HG02642 (cell line): ENCODE results near the gene OR13C5.
"Not testable (repeated sequence)": the region's sequence is repeated elsewhere in the genome, so short reads cannot be mapped to it uniquely, and the experiment has no call there.

Experiments used
- ATAC-seq: cut with Tn5 transposase; IDR thresholded peaks from one replicate; pipeline ENCODE4 v1.9.1; 2021; ENCODE audit warnings: mild to moderate bottlenecking; ENCODE audit not compliant: unreplicated experiment, poor library complexity

The OR13C5 gene, protein sequence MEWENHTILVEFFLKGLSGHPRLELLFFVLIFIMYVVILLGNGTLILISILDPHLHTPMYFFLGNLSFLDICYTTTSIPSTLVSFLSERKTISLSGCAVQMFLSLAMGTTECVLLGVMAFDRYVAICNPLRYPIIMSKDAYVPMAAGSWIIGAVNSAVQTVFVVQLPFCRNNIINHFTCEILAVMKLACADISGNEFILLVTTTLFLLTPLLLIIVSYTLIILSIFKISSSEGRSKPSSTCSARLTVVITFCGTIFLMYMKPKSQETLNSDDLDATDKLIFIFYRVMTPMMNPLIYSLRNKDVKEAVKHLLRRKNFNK

GRCh38 chr9:104599313-104599712, at the start of gene OR13C5:
Gene OR13C5, minus strand, starts transcription at chr9:104599413. Its CDS starts 0 bp downstream, at chr9:104599413.
- ATAC-seq: not testable (repeated sequence)

DNA sequence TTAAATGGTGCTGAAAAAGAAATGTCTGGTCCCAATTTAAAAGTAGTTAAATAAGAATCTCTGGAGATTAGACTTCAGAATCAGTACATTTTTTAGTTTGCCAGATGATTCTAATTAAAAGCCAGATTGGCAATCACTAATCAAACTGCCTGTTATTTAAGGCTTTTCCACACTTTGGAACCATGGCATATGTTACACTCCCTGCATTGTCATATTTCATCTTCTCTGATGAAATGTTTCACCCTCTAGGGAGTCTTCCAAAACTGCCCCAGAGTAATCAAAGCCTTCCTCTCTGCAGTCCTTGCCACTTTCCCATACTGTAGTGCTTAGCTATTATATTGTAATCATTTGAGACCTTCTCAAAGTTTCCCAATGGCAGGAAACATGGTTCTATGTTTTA, 36.2 kb upstream of the OR13C5 start:
- ATAC-seq: no peak

GRCh38 chr9:104633976-104634520, 34.8 kb upstream of the OR13C5 start:
- ATAC-seq: no peak

GRCh38 chr9:104625964-104626363, 26.8 kb upstream of the OR13C5 start:
- ATAC-seq: not testable (repeated sequence)

- no peak for ATAC-seq
These were observed 18.9 kb upstream of the OR13C5 start, which contains the start of gene OR13C9 for GRCh38 chr9:104618104-104618503. Gene OR13C9, minus strand, starts transcription at chr9:104618204. Its CDS starts 0 bp downstream, at chr9:104618204.

DNA sequence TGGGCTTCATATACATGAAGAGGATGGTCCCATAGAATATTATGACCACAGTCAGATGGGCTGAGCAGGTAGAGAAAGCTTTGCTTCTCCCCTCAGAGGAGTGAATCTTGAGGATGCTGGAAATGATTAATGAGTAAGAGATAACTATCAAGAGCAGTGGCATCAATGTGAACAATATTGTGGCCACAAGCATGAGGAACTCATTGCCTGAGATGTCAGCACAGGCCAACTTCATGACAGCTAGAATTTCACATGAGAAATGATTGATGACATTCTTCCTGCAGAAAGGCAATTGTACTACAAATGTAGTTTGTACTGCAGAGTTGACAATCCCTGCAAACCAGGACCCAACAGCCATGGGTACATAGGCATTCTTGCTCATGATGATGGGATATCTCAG, 18.2 kb upstream of the OR13C5 start:
- no peak for ATAC-seq

DNA sequence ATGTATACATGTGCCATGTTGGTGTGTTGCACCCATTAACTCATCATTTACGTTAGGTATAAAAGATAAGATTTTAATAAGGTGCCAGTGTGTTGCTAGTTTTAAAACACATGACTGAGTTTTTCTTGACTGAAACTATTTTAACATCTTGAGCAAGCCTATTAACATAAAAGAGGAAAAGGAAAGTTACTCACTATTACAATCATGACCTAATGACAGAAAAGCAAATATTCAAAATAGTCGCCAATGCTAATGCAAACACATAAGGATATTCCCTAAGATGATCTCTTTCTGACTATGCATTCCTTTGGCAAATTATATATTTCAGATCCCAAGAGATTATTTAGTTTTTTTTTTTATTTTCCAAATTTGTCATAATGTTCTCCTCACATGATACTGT, 12.0 kb upstream of the OR13C5 start:
- ATAC-seq: no peak

GRCh38 chr9:104608336-104608735, 9.1 kb upstream of the OR13C5 start:
- no peak for ATAC-seq

DNA sequence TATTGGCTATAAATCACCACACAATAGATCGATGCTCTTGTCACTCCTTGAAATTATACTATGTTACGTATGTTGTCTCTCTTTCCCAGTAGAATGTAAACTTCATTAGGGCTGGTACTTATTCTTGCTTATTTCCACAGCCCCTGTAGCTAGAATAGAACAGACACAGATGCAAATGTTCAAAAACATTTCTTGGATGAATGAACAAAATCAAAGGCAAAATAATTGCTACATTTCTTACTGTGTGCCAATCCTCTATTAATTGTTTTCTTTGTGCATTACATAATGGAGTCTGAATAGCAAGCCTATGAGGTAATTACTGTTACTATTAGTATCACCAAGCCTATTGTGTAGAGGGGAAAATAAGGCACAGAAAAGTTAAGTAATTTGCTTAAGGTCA, 6.9 kb upstream of the OR13C5 start:
- ATAC-seq: no peak

DNA sequence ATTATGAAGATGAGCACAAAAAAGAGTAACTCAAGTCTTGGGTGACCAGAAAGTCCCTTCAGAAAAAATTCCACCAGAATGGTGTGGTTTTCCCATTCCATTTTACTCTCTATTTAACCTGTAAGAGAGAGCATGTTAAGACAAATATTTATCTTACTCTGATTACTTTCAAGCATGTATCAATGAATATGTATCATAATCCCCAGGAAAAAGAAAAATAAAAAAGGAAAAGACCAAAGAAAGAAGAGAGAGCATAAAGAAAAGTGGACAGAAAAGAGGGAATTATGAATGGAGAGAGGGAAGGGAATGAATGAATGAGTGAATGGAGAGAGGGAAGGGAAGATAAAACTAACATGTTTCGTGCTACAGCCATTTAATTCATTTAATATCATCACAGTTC, 6.3 kb upstream of the OR13C5 start, which contains the start of gene OR13C2:
OR13C2 (minus strand) TSS at position 101 of the 400 bp plus-strand sequence; CDS start at position 101, 0 bp downstream.
- not testable (repeated sequence) for ATAC-seq

DNA sequence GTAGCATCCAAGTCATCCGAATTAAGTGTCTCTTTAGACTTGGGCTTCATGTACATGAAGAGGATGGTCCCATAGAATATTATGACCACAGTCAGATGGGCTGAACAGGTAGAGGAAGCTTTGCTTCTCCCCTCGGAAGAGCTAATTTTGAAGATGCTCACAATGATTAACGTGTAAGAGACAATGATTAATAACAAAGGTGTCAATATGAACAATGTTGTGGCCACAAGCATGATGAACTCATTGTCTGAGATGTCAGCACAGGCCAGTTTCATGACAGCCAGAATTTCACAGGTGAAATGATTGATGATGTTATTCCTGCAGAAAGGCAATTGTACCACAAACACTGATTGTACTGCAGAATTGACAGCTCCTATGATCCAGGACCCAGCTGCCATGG, 5.6 kb upstream of the OR13C5 start:
- no peak for ATAC-seq

- ATAC-seq: not testable (repeated sequence)
These were observed 464 bp downstream of the OR13C5 start for GRCh38 chr9:104598749-104599148.

- ATAC-seq: no peak
These were observed 9.6 kb downstream of the OR13C5 start for GRCh38 chr9:104589626-104590025.

DNA sequence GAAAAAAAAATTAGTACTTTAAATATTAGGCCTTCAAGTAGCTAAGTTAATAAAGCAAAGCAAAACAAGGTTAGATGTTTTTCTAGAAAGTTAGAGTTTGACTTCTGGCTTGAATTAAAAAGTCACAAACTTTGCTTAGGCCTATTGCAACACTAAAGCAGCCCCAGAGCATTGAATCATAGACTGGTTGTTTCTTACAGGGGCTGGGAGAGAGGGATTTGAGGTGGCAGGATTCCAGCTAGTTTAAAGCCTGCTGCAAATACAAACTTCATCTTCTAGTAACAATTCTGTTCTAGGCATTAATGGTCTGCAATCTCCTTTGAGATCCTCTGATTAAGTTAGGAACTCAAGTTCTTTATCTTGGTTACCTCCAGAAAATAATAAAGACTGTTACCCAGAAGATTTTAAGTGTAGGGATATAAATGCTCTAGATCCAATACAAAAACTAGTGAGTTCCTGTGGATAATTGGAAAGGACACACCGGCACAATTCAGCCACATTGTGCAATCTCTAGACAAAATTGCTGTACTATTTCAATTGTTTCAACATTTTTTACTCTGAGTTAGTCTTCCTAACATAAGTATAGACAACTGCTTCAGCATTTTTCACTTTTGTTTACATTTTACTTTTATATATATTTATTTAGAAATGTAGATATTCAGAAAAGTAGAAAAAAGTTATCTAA, 12.6 kb downstream of the OR13C5 start:
- ATAC-seq: no peak

- ATAC-seq: no peak
These were observed 18.7 kb downstream of the OR13C5 start for GRCh38 chr9:104580562-104580961.

- ATAC-seq: no peak
These were observed 21.9 kb downstream of the OR13C5 start for GRCh38 chr9:104577263-104577662.

DNA sequence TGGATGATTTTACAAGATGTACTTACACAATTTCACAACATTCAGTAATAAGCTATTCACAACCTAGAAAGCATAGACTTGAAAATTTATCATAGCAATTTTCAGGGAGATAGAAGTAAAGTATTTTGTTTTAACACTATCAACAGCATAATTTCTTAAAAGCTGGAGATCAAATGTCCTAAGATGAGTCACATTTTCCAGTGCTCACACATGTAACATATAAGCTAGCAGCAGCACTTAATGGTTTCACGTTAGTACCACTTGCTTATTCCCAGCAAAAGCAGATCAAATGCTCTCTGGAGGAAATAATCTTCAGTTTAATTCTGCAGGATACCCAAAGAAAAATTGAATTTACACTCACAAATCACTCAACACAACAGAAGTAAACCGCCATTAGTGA, 23.8 kb downstream of the OR13C5 start:
- no peak for ATAC-seq

DNA sequence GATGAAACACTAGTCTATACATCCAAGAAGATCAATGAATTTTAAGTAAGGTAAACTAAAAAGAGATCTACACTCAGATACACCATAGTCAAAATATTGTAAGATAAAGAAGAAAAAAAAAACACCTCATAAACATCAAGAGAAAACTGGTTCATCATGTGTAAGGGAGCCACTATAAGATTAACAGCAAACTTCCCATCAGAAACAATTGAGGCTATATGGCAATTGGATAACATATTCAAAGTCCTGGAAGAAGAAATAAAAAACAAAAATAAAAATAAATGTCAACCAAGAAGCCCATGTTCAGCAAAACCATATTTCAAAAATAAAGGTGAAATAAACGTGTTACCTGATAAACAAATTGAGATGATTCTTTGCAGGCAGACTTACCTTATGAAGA, 26.6 kb downstream of the OR13C5 start:
- no peak for ATAC-seq

DNA sequence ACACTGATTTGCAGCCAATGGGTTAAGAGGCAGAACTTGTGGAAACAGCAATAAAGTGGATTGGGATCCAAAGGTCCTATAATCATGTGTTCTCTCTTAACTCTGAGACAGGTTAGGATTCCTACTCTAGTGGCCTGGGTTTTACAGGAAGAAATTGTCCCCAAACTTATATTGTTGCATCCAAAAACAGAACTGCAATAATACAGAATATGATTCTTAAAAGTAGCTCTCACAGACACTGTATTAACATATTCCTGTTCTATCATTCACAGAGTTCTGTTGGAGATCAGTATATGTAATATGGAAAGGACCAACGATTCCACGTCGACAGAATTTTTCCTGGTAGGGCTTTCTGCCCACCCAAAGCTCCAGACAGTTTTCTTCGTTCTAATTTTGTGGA, 30.3 kb downstream of the OR13C5 start, which contains the start of gene OR13C8:
OR13C8 (plus strand) TSS at position 301 of the 400 bp plus-strand sequence; CDS start at position 301, 0 bp downstream.
- no peak for ATAC-seq

DNA sequence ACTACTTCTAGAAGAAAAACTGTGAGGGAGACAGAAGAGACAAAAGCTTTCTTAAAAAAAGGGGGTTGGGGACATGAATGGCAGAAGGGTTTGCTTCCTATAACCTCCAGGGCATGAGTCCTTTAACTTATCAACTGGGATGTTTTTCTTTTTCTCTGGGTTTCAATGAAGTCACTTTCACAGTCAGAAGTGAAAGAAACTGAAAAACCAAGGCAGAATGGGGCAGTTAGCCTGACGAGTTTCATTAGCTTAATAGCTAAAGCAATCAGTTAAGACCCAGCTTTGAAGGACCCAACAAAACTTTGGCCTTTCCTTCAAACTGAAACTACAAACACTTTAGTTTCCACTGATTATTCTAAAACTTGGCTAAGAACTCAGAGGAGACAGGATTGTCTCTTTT, 34.9 kb downstream of the OR13C5 start:
- no peak for ATAC-seq
